SK-N-MC (cell line): ENCODE measurements around the gene CDH4.

Experiments used
- EZH2 ChIP-seq: fragments of 200-600 bp; sonication (generic); IDR thresholded peaks from one replicate; pipeline ENCODE4 v1.6.1; 2017; ENCODE audit warnings: antibody characterized with exemption
- FOXP2 ChIP-seq: optimal IDR thresholded peaks from 2 replicates; pipeline ENCODE3; 2011; ENCODE audit warnings: mild to moderate bottlenecking, moderate library complexity; ENCODE audit not compliant: insufficient read depth; ENCODE audit errors: extremely low read length, control extremely low read depth
- POLR2AphosphoS5 ChIP-seq: IDR thresholded peaks from 2 replicates; pipeline ENCODE4 v1.6.1; 2012; ENCODE audit warnings: mild to moderate bottlenecking, low read depth, low read length, borderline replicate concordance

- TF ChIP-seq POLR2AphosphoS5 (no peak), EZH2 (no peak), FOXP2 (no peak)
These were observed 178.2 kb downstream of the CDH4 start for GRCh38 chr20:61430228-61430624.
